ENCODE measurements around the gene CC2D1A.

The CC2D1A gene

DNA sequence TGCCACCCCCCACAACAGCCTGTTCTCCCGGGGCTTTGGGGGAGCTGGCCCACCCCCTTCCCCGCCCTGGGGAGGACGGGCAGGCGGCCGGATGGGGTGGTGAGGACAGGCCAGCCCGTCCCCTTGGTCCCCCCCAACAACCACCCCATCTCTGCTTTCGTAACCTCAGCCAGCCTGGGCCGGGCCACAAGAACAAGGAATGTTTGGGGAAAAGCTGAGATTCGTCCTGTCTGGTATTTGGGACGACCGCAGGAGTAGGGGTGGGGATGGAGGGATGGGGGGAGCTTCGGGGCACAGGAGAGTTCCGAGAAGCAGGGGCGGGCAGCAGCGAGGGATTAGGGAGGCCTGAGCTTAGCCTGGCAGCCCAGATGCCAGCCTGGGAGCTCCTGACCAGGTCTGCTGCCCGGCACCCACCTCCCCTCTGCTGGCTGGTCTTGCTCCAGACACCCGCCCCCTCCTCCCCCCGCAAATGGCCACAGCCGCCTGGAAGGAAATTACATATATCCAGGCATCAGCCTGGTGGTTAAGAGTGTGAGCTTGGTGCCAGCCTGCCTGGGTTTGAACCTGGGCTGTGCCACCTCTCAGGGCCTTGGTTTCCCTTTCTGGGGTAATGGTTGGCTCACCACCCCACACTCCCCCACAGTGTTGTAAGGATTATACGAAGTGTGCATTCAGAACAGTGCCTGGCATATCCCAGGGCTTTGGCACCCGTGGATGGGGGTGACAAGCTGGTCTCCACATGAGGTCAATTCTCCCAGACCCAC lies 32.5 kb downstream of the CC2D1A start, which contains the start of gene PODNL1:
Gene PODNL1 (minus strand): TSS at position 117 of the 764 bp plus-strand sequence. CDS start 236 bp downstream, outside the sequence.
- DNase-seq = no peak

GRCh38 chr19:13942023-13942684 lies 36.2 kb downstream of the CC2D1A start:
- no peak for DNase-seq

GRCh38 chr19:13946414-13946813 lies 40.4 kb downstream of the CC2D1A start:
- no peak for DNase-seq

DNA sequence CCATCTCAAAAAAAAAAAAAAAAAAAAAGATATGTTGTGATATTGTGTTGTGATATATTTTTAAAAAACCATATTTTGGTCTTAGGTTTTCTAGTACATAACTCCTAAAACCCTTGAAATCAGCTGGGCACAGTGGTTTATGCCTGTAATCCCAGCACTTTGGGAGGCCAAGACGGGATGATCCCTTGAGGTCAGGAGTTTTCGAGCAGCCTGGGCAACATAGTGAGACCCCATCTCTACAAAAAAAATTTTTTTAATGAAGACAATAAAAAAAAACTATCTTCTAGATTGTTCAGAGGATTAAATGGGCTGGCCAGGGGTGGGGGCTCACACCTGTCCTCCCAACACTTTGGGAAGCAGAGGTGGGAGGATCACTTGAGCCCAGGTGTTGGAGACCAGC lies 45.0 kb downstream of the CC2D1A start:
- no peak for DNase-seq

GRCh38 chr19:13951799-13952153 lies 45.8 kb downstream of the CC2D1A start:
- DNase-seq = no peak

DNA sequence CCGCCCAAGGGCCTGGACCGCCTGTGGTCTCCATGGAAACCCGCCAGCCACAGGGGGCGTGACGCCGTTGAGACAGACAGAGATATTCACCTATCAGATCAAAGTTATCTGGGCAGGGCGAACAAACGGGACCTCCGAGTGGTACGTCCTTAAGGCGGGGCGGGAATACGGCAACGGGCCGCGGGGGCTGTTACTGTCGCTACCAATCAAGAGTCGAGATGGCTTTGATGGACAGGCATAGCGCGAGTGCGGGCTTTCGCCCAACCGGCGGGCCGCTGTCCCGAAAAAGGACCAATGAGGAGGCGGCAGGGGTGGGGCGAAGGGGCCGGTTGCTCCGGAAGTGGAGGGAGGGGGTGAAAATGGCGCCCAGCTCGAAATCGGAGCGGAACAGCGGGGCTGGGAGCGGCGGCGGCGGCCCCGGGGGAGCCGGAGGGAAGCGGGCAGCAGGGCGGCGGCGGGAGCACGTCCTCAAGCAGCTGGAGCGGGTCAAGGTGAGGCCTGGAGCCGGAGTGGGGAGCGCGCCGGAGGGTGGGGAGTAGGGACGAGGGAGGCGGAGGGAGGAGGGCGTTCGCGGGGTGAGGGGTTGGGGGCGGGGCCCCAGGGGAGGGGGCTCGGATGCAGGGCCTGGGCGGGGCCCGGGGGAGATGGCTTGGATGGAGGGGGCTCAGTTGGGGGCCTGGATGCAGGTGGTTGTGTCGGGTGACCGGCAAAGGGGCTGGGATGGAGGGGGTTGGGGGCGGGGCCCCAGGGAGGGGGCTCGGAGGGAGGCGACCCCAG lies 46.3 kb downstream of the CC2D1A start, which contains the start of gene DCAF15:
Gene DCAF15 (plus strand): TSS at position 356 of the 777 bp plus-strand sequence. CDS start 4 bp downstream, at position 360.
- peak; percentile 99 for DNase-seq

GRCh38 chr19:13952931-13953531 lies 47.0 kb downstream of the CC2D1A start:
- no peak for DNase-seq

GRCh38 chr19:13954185-13954584 lies 48.2 kb downstream of the CC2D1A start:
- DNase-seq = no peak

GRCh38 chr19:13955662-13956364 lies 49.8 kb downstream of the CC2D1A start:
- DNase-seq = no peak

DNA sequence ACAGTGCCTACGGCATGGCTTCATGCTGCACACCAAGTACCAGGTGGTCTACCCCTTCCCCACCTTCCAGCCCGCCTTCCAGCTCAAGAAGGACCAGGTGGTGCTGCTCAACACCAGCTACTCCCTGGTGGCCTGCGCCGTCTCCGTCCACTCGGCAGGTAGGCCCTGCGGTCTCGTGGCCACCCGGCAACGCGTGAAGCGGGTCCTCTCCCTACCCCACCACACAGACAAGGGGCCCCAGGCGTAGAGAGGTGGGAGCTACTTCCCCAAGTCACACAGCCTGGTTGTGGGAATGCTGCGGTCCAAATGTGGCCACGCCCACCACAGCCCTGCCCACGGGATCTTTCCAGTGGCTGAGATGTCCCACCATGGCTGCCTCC lies 50.4 kb downstream of the CC2D1A start:
- no peak for DNase-seq

DNA sequence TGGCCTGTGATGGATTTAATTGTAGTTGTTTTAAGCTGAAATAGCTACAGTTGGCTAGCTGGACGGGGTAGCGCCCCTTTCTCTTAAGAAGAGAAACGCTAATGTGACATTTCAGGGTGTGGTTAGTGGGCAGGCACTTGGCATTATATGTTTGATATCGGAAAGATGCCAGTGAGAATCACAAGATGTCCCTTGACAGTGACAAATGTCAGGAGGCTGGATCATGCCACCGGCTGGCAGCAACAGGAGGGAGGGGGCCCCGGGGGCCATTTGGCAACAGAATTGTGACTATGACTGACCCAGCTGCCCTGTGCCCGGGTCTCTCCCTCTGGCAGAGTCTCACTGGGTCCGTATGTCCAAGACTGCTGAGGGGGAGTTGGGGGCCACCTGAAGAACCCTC lies 51.0 kb downstream of the CC2D1A start:
- no peak for DNase-seq

- DNase-seq = no peak
Observed at GRCh38 chr19:13958043-13958442, 52.0 kb downstream of the CC2D1A start.

- no peak for DNase-seq
Observed at GRCh38 chr19:13959141-13959961, 53.4 kb downstream of the CC2D1A start.

DNA sequence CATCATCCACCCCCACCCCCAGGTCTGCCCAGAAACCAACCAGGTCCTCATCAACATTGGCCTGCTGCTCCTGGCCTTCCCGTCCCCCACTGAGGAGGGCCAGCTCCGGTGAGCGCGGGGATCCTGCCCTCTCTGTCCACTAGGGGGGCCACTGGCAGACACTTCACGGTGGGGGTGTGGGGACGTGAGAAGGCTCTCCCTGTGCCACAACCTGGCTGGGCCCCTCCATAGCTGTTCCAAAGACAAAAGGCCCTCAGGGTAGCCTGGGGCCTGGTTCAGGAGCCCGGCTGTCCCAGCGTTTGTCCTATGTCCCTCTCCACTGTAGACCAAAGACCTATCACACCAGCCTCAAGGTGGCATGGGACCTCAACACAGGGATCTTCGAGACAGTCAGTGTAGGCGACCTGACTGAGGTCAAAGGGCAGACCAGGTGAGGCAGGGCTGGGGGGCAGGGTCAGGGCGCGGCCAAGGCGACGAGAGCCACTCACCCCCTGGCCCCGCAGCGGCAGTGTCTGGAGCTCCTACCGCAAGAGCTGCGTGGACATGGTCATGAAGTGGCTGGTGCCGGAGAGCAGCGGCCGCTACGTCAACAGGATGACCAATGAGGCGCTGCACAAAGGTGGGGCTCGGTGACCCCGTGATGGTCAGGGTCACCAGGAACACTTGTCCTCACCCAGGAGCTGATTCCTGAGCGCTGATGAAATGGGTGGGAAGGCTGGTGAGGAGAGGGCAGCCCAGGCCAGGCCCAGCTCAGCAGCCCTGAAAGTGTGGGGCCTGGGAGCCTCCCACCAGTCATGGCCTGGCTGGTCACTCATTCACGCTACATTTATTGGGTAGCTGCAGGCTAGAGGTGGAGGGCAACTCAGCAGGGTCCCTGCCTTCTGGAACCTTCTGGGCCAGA lies 54.2 kb downstream of the CC2D1A start:
- DNase-seq = no peak

DNA sequence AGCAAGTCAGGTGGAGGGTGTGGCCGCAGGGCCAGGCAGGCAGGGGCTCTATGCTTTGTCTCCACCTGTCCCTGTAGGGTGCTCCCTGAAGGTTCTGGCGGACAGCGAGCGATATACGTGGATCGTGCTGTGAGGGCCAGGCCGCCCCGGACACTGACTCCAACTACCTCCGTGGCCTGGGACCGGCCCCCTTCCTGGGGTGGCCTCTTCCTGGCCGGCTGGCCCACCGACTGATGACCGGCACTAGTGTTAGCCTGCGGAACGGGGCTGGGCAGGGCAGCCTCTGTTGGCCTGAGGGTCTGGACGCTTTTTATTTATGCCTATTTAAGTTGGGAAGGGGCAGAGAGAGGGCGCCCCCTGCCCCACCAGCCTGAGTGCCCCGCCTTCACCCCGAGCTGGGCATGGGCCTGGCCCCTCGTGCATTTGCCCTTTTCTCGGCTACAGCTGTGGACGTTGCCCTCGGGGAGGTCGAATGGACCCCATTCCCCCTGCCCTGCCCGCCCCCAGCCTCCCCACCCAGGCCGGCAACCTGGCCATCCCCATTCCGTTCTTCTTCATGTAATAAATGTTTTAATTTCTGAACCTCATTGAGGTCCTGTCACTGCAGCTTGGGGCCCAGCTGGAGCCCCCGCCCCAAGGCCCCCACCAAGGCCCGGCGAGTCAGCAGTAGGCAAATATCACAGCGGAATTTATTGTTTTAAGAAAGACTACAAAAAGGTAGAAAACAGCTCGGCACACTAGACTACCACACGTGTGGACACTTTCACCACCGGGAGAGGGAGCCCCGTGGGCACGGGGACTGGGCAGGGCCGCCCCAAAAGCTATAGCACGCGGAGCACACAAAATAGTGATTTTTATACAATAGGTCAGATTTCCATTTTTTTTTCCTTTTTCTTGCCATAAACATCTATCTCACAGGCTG lies 55.1 kb downstream of the CC2D1A start:
- no peak for DNase-seq

- no peak for DNase-seq
Observed at GRCh38 chr19:13961826-13962698, 56.1 kb downstream of the CC2D1A start.

GRCh38 chr19:13962699-13963602 lies 57.0 kb downstream of the CC2D1A start:
- no peak for DNase-seq
